IPS DF 4.7 (cell line): ENCODE data around the gene APOL3.
"Not testable (repeated sequence)": the region's sequence is repeated elsewhere in the genome, so short reads cannot be mapped to it uniquely, and the experiment has no call there.

Experiments used
- DNase-seq: peaks from one replicate; pipeline ENCODE4 v3.0.0-alpha.2; 2013; ENCODE audit warnings: low spot score; ENCODE audit errors: extremely low read depth

The APOL3 gene

DNA sequence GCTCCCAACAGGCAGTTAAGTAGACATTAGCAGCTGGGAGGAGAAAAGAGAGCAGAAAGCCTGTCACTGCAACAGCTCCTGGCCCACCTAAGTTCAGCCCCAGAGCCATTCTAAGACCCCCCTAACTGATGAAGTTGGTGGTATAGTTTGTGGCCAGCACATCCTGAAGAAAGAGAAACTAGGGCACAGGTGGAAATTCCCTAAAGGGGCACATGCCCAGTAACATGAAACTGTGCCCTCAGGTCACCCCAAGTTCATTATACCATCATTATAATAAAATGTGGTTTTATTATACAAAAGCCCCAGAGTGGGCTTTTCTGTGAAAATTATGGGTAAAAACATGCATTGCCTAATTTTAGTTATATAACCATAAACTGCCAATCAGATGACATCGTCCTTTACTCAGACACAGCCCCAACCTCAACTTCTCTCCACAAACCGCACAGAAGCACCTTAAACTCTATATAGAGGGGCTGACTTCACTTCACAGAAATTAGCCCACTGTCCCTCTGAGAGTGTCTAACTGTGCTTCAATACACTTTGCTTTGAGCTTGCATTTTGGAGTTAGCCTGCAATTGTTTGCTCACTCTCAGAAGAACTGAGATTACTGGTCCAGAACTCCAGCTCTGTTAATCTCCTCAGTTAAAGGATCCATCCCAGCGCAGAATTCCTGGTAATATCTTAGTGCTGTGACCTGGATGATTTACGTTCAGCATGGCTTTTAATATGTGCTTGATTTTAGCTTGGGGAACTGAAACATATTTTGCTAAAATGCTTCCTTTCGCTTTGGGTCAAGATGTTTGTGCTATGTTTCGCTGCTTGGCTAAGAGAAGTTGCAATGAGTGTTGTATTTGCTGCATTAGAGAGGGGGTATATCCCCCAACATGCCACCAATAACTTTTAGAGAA is 1.8 kb upstream of the APOL3 start:
- no peak for DNase-seq

DNA sequence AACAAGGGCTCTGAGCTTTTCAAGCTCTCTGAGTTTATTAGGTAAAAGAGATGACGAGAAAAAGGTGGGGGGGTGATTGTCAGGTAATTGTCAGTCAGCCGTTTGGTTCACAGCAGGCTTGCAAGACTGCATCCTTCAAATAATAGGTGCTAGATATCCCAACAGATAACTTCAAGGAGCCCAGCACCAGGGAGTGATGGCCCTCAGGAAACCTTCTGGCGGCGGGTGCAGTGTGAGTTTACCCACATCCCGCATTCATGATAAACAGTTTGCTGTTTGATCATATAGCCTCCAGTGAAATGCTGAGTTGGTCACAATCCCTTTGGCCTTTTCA is 1.2 kb upstream of the APOL3 start:
- not testable (repeated sequence) for DNase-seq

DNA sequence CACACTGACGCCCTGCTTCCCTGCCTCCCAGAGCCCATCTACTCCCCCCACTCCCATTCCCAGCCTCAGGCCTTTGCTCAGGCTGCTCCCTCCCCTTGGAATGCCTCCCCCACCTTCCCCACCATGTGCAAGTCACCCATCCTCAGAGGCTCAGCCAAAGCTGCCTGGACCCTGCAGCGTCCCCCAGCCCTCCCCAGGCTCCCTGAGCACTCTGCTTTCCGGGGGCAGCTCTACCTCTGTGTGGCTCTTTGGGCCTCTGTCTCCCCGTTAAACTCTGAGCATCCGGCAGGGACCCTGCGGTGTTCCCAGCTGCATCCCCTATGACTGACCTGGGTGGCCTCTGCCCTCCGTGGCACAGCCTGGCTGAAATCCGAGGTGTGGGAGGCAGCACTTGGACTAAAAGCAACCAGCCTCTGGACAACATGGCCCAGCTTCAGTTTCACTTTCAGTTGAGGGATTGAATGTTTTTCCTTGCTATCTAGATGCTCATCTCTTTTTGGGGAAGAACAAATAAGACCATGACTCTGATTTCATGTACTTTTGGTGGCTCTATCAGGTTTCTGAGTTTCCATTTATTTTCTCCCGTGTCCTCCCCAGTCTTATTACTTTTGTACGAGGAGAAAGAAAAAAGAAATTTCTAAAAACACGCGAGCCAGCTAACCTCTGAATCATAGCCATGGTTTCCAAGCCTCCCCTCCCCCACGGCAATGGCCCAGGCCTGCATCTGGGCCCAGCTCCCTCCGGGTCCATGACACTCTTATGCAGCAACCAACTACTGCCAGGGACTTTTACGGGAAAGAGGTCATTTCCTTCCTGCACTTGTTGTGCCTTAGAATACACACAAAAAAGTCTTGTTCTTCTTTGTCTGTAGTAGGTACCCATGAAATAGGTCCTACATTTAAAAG is 3.8 kb downstream of the APOL3 start:
- DNase-seq: no peak

DNA sequence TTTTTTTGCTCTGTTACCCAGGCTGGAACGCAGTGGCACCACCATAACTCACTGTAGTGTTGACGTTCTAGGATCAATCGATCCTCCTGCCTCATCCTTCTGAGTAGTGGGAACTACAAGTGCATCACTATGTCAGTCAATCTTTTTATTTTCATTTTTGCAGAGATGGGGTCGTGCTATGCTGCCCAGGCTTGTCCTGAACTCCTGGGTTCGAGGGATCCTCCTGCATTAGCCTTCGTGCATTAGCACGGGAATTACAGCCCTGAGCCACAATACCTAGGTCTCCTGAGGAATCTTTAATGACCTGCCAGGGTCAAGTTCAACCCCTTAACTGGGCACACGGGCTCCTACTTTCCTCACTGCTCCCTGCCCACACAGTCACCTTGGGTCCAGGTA is 4.4 kb downstream of the APOL3 start:
- DNase-seq: no peak

DNA sequence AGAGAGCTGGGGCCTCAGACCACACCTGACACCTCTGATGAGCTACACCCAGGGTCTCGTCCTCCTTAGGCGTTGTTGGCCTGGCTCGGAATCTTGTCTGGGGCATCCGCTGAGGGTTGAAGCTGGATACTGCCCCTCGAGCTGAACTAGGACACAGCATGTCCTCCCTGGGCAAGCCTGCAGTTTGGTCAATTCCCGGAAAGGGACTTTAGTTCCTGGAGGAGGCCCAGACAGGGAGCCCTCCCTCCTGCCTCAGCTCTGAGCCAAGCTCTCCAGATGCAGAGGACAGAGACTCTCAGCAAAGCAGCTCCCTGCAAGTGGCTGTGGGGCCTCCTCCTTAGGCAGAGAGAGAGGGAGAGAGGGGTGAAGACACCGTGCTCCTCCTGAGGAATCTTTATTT is 4.9 kb downstream of the APOL3 start:
- no peak for DNase-seq

DNA sequence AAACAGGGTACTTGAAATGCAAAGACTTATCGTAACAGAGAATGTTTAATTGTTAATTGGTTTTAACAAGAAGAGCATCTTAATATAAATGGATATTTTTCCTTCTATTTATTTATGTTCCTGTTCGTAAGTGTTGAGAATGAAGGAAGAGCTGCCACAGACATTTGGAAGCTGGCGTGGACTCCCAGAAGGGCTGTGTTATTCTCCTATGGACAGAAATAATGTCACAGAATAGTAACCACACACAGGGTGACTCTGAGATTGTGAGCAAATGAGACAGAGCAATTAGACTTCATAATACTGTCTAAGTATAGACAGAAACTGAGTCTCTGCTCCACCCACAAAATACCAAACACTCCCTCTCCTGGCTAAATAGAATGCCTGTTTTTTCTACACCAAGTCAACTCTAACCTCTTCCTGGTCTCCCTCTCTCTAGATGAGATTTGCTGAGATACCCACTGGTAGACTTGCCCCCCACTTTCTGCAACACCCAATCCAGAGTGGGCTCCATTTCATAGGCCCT is 6.1 kb downstream of the APOL3 start:
- no peak for DNase-seq

DNA sequence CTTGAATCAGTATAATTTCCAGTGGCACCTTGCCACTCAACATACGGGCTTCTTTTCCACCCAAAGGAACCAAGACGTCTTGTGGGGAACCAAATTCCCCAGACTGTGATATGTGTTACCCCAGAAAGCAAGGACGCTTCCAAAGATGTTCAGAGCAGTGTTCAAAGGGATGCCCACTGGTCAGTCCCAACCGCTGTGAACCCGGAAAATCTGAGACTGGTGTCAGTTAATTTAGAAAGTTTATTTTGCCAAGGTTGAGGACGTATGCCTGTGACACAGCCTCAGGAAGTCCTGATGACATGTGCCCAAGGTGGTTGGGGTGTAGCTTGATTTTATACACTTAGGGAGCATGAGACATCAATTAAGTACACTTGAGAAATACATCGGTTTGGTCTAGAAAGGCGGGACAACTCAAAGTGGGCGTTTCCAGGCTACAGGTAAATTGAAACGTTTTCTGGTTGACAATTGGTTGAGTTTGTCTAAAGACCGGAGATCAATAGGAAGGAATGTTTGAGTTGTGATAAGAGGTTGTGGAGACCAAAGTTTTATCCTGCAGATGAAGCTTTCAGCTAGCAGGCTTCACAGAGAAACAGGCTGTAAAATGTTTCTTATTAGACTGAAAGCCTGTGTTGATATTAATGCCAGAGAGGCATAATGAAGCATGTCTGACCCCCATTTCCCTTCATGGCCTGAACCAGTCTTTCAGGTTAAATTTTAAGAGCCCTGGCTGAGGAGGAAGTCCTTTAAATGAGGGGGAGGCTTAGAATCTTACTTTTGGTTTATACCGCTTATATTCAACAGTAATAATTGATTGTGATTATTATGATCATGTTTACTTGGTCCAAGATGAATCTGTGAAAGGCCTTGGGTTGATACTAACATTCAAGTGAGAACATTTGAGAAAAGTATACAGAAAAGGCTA is 6.8 kb downstream of the APOL3 start:
- no peak for DNase-seq

DNA sequence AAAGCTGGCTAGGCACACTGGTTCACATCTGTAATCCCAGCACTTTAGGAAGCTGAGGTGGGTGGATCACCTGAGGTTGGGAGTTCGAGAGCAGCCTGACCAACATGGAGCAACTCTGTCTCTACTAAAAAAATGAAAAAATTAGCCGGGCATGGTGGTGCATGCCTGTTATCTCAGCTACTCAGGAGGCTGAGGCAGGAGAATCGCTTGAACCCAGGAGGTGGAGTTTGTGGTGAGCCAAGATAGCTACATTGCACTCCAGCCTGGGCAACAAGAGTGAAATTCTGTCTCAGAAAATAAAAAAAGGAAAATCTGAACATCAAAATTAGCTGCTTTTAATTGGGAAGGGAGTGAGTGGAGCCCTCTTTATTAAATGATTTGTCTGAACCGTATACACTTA is 7.7 kb downstream of the APOL3 start:
- DNase-seq: not testable (repeated sequence)

DNA sequence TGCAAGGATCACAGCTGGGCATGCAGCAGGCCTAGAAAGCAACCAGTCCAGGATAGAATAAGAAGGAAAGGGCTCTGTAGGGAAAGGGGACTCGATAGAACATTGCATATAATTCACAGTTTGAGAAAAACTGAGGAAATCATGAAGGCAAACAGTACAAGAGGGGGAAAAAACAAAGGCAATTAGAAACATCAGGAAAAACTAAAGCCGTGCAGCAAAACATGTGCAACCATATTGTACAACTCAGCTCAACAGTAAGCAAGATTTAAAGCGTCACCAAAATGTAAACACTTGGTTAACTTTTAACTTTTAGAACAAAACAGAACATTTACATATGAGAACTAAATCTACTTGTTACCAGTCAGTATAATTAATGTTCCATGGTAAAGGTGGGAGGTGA is 8.5 kb downstream of the APOL3 start:
- no peak for DNase-seq

DNA sequence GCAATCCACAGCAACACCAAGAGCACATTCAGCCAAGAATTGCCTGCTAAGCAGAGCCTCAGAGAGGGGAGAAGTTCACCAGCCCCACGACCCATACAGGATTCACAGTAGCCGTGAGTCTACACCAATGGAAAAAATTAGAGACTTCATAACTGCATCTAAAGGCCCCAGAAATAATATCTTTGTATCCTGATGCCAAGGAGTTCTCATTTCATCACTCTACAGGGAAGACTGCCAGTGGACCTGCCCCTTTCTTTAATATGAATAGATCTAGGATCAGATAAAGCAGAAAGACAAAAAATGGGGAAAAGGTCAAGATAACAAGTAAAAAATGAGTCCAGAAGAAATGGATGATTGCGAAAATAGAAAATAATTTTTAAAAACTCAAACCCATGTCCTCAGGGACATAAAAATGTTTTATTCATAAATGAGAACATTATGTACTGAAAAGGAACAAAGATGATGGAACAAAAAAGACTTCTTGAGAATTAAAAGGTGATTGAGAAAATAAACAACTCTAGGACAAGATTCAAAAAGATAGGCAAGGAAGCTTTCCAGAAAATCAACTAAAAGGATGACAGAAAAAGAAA is 9.5 kb downstream of the APOL3 start:
- no peak for DNase-seq

DNA sequence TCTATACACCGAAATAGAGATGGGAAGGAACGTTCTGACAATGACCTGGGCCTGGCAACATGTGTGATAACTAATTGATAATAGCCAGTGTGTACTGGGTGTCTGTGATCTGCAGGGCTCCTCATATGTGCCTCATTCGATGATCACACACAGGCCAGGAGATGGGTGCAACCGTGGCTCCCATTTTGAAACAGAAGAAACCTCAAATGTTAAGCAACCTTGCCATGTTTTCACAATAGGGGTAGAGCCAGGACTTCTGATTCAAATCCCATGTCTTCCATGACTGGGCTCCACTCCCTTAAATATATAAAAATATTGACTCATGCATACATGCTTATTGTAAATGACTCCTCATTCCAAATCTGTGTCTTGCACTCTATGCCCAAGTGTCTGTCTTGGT is 11.1 kb downstream of the APOL3 start:
- no peak for DNase-seq

DNA sequence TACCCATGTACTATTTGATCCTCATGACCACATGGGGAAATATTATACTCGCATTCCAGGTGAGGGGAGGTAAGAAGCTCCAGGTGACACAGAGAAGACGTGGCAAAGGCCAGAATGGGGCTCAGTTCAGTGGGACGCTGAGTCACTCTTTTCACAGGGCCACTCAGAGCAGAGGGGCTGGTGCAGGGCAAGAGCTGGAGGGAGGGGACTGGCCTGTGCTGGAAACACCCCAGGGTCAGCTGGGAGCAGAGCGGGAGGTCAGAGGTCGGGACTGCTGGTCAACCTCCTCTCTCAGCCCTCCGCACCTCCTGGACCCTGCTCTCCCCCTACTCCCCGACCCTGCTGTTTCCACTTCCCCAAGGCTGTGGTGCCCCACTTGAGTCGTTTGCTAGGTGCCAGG is 12.1 kb downstream of the APOL3 start:
- no peak for DNase-seq

DNA sequence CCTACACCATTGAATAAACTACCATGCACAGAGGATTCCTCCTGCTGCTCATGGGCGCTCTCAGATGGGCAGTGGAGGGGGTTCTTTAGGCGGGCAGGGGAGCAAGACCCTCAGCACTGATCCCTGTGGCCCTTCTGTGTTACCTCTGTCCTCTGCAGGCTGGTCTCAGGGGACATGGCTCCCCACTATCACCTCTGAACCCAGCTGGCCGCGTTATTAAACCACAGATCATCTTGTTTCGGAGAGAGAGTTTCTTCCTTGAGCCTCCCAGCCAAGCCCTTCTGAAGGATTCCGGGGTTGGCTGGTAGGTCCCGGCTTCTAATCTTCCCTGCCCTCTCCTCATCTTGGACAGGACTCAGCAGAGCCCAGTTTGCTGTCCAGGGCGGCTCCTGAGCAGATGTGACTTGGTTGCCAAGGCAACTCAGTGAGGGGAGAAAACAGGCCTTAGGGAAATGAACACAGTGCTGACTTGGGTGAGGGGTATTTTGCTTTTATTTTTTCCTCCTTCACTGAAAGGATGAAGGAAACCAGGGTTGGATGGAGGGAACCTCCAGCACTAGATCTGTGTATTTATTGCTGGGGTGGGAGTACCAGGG is 13.3 kb downstream of the APOL3 start:
- DNase-seq: no peak

DNA sequence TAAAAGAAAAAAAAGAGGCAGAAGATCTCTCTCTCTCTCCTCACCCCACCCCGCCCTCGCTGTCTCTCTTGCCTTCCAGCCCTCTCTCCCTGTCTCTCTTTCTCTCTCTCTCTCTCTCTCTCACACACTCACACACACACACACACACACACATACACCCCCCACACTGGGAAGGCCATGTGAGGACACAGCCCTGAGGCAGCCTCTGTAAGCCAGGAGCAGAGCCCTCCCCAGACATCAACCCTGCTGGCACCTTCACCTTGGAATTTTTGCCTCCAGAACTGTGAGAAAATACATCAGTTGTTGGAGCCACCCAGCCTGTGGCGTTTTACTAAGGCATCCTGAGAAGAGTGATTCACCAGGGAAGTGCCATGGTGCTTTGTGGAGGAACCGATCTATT is 14.7 kb downstream of the APOL3 start:
- no peak for DNase-seq

DNA sequence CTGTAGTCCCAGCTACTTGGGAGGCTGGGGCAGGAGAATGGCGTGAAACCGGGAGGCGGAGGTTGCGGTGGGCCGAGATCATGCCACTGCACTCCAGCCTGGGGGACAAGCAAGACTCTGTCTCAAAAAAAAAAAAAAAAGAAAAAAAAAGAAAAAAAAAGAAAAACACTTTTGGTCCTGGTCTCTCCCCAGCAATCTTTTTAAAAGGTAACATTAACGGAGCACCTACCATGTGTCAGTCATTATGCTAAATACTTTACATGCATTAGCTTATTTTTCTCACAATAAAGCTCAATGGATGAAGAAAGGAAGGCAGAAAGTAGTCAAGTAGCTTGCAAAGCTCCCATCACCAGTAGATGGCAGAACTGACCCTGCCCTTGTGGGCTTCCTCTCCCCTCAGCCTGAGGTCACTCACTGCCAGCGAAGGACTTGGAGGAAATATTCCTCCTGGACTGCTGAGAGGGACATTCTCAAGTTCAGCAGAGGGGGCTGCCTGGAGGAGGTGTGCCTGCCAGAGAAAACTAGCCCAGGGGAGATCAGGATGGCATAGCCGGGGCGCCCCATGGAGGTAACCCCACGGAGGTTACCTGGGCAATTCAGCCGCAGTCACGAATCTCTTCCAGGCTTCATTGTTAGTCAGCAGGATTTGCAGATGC is 15.5 kb downstream of the APOL3 start:
- no peak for DNase-seq

DNA sequence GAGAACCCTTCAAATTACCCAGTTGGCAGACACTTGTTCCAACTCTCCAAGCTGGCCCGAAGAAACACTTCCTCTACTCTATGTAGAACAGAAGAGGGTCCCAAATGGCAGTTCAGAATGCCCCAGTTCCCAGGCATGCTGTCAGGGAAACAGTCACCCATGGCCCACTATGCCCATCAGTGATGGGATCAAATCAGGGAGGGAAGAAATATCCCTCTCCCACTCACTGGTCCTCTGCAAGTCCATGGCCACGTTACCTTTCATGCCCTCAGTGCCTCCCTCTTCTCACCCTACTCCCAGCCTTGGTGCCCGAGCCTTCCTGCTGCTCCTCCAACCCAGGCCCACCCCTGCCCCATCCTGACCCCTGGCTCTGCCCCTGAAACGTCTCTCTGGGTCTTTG is 16.6 kb downstream of the APOL3 start:
- no peak for DNase-seq

DNA sequence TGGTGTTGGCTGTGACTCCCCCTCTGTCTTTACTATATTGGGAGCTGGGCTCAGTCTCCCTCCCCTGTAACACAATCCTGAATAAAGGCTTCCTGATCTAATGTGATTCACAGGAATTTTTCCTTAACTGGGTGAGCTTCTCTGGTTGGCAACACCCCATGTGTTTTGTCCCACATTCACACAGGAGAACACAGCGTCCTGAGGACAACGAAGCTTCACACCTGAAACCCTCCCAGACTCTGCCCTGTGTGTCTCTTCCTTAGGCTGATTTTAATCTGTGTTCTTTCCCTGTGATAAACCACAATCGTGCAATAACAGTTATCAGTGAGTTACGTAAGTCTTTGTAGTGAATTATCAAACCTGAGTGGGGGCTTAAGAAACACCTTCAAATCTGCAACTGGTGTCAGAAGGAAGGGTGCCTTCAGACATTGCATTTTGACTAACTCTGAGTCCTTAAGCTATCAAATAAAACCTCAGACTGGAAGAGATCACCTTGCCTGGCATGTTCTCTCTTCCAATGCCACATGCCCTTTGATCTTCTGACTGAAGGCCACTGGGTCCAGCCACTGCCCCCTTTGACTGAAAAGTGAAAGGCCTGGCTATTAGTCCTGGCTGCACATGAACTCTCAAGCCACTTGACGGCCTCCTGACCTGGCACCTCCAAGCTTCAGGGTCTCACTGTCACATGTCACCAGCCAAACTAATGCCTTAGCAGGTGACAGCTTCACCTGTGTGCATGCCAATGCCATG is 17.3 kb downstream of the APOL3 start:
- DNase-seq: no peak

DNA sequence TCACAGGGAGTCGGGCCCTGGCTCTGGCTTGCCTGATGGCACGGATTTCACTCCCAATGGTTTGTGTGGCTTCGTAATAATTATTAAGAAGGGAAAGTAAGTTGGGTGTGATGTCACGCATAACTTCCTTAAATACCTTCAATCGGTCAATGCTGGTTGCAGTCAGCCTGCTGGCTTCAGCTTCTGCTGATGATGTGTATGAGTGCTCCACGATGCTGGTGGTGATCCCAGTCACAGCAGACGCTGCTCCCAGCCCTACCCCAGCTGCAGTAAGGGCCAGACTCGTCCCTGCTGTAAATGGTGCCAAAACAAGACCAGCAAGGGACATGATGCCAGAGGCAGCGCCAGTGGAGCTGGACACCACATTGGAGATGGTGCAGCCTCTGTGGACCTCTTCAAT is 19.1 kb downstream of the APOL3 start:
- no peak for DNase-seq

DNA sequence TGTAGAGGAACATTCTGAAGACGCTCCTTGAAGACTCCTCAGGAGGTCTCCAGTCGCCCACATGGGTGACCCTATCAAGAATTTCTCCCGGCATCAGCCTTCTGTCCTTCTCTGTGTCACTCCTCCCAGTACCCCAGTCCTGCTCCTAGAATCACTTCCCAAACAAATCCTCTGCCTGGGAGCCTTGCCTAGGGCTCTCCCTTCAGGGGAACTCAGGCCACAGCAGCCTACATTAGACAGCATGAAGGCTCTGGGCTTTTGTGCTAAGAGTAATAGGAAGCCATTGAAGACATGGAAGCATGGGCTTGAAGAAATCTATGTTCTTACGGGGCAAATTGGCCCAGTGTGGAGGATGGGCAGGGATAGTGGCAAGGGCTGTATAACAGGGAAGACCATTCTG is 21.8 kb downstream of the APOL3 start:
- not testable (repeated sequence) for DNase-seq
